Measurements from ENCODE around the gene AGRN.
"Not testable (repeated sequence)": the region's sequence is repeated elsewhere in the genome, so short reads cannot be mapped to it uniquely, and the experiment has no call there.

AGRN gene

DNA sequence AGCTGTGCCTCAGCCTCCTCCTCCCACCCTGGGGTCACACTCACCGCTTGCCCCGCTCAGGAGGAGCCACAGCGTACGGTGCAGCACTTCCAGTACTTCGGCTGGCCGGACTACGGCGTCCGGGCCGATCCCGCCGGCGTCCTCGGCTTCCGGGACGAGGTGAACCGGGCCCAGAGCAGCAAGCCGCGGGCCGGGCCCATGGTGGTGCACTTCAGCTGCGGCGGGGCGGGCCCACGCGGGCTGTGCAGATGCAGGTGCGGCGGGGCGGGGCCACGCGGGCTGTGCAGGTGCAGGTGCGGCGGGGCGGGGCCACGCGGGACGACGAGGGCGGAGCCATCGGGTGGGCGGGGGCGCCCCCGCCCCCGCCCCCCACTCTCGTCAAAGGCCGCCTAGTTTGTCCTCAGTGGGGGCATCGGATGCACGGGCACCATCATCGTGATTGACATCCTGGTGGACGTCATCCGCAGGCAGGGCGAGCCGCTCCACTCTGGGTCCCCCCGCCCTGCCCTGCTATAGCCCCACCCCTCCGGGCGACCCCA is 48.7 kb downstream of the AGRN start:
- DNase-seq, result peak in 4 of 42 donors; percentile 24 to 55 (median 34)
- intact Hi-C loops (cut with DNase I), result no loop called here

DNA sequence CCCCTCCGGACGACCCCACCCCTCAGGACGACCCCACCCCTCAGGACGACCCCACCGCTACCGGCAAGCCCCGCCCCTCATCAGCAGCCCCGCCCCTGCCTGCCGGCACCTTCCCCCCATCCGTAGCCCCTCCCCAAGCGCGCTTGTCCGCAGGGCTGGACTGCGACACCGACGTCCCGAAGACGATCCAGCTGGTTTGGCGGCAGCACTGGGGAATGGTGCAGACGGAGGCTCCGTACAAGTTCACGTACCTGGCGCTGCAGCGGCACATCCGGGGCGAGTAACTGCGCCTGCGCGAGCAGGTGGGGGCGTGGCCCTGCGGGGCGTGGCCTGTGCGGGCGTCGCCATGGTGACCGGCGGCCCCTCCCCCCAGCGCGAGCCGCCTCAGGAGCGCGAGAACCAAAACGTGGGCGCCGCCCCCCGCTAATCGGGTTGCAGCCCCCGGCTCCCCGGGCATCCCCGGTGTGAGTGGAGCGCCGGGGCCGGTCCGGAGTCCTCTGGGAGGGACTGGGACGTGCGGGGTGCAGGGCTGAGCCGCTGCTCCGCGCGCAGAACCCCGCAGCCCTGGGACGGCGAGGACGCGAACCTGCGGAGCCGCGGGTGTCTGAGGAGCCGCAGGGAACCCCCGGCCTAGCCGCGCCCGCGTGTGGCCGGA is 49.3 kb downstream of the AGRN start:
- DNase-seq, result peak; percentile 60 to 89 (median 80)
- intact Hi-C loops (cut with DNase I), result no loop called here

DNA sequence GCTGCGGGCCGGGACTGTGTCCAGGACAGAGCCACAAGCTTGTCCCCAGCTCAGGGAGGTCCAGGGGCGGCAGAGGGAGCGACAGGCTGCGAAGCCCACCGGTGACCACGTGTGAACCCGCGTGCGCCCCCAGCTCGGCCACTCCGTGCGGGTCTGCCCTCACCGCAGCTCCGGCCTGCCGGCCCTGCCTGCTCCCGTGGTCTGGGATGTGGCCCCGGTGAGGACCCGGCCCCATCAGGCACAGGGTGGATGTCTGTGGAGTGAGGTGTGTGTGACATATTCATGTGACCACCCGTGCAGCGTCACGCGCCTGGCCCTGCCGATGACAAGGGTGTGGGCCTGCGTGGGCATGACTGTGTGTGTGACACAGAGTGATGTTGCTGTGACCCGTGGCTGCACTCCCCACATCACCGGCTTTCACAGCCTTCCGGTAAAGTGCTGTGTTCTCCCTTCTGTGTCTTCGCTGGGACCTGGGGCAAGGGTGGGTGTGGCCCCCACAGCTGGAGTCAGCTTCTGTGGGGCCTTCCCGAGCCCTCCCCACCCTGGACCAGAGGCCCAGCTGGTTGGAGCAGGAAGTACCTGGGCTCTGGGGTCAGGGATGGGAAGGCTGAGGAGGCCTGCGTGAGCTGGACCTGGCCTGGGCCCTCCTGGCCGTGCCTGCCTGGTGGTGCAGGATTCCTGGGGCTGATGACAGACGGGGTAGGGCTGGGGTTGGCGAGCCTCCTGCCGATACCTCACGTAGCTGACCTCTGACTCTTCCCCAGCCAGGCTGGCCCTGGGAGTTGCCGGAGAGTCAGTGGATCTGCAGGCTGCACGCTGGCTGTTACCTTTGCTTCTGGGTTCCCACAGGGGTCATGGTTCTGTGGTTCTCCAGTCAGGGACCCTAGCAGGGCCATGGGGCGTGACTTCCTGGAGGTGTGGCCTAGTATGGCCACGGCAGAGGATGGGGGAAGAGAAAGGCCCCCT is 50.1 kb downstream of the AGRN start:
- DNase-seq, result peak in 4 of 42 donors; percentile 19 to 48 (median 39)
- intact Hi-C loops (cut with DNase I), result no loop called here

DNA sequence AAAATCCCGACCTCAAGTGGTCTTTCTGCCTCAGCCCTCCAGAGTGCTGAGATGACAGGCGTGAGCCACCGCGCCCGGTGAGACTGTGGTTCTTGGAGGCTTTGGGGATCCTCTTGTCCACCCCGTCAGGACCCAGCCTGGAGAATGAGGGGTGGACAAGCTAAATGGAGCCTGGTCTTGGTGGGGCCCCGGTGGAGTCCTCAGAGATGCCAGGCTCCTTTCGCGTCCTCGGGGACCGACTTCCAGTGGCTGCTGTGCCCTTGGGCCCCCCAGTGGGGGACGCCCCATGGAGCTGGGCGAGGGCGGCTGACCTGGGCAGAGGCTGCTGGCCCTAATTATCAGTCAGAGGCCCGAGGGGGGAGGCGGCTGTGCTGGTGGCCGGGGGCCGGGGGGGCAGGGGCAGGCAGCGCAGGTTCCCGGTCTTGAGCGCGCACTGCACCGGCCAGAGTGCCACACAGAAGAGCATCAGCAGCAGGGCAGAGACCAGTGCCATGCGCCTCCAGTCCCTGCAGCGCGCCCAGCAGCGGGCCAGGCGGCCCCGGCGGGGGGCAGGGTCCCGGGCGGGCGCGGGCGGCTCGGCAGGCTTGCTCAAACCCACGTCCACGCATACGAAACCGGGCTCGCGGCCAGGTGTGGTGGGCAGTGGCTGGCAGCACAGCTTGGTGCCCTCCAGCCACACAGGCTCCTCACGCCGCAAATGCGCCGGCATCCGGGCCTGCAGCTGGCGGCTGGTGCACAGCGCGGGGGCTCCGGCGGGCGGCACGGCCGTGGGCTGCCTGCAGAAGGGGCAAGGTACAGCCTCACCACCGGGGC is 51.8 kb downstream of the AGRN start:
- intact Hi-C loops (cut with DNase I), result no loop called here

DNA sequence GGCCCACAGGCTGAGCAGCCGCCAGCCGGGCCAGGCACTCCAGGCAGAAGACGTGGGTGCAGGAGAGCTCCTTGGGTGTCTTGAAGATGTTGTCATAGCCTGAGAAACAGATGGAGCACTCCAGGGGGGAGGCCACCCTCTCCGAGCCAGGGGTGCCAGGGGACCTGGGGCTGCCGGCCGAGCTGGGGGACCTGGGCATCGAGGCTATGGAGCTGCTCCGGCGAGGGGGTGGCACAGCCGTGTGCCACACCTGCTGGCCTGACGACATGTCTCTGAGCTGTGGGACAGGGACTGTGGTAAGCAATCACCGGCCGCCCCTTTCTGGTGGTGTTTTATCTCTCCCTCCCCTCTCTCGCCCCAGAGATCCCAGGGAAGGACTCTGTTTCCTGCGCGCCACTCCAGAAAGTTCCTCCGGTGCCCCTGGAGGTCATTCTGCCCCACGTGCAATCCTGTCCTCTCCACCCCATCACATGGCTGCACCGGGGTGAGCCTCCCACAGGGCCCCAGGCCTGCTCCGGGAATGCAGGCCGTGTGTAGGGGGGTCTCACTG is 52.5 kb downstream of the AGRN start:
- intact Hi-C loops (cut with DNase I), result no loop called here
- DNase-seq, result no peak

More for the DNA sequence above, 51.8 kb downstream of the AGRN start:
- DNase-seq, result no peak

DNA sequence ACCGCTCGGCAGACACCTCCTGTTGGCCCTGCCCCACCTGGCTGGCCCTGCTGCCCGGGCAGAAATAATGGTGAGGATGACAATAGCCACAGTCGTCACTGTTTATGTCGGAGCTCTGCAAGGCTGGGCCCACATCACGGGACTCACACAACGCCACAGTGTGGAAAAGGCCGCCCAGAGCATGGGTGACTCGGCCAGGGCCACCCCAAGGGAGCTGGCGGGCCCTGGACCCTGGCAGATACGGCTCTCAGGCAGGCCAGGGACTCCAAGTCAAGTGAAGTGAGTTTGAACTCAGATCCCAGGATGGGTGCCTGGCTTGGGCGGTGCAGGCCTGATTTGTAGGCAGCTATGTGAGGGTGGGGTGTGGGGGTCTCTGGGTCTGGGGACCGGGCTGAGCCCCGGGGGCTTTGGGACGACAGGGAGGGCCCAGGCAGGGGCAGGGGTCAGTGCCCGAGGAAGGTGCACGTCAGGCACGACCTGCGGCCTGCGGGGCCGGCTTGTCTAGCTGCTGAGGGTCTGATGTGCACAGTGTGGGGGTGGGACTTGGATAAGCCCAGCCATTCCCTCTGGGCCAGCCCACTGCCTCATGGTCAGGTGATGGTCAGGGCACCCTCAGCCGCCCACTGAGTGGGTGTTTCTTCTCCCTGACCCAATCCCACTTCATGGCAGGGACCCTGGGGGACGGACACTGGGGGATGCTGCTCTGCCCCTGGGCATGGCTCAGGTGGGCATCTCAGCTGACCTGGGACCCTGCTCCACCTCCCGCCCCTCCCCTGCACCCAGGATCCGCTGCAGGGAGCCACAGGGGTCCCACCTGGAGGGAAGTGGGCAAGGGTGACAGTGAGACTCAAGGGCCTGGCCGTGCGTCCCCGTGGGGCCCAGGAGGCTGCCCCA is 53.2 kb downstream of the AGRN start:
- peak in 1 of 42 donors; percentile 1 for DNase-seq
- intact Hi-C loops (cut with DNase I), result no loop called here

DNA sequence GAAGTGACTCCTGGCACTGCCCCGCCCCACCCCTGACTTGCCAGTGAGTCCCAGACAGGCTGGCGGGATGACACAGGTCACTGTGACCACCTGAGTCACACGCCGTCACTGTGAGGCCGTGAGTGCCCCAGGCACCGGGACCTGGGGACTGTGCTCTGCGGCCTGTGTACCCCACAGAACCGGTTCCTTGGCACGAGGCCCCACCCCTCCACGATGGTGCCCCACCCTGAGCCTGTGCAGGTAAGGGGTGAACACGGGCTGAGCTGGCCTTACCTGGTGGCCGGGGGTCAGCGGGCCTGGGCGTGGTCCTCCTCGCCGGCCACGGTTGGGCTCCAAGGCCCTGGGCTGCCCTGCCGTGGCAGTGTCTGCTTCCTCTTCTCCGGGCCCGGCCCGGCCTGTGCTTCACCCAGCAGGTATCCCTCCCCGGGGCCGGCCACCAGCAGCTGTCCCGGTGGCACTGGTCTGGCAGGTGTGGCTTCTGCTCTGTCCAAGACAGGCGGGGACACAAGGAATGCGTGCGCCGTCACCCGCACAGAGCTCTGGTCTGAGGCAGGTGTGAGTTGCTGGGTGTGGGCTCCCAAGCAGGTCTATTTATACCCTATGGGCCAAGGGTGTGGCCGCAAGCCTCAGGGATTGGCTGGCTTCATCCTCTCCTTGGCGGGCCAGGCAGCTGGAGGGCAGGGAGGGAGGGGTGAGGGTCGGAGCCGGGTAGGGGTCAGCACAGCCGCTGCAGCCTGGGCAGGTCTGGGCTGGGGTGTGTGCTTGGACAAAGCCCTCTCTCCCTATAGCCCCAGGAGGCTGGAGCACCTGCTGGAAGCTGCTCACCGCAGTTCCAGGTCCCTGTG is 54.0 kb downstream of the AGRN start, which contains the start of gene RNF223:
Gene RNF223, minus strand, starts transcription at position 564 of the 845 bp plus-strand sequence. CDS start 1,740 bp downstream, outside the sequence.
- intact Hi-C loops (cut with DNase I), result no loop called here
- DNase-seq, result peak in 1 of 42 donors; percentile 3

DNA sequence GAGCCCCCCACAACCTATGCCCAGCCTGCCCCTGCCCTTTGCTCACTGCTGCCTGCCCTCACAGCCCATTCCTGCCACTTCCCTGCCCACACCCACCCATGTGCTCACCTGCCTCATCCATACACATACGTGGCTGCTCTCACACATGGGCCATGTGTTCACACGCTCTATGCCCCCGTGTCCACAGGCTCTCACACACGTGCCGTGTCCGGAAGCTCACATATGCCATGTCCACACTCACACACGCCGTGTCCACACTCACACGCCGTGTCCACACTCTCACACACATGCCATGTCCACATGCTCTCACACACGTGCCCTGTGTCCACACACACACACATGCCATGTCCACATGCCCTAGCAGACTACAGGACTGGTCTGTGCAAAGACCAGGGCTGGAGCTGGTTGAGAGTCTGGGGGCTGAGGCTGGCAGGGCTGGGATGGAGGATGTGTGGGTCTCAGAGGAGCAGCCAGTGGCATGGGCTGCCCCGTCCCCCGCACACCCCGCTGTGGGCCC is 54.8 kb downstream of the AGRN start:
- intact Hi-C loops (cut with DNase I), result no loop called here
- peak in 1 of 42 donors; percentile 1 for DNase-seq

DNA sequence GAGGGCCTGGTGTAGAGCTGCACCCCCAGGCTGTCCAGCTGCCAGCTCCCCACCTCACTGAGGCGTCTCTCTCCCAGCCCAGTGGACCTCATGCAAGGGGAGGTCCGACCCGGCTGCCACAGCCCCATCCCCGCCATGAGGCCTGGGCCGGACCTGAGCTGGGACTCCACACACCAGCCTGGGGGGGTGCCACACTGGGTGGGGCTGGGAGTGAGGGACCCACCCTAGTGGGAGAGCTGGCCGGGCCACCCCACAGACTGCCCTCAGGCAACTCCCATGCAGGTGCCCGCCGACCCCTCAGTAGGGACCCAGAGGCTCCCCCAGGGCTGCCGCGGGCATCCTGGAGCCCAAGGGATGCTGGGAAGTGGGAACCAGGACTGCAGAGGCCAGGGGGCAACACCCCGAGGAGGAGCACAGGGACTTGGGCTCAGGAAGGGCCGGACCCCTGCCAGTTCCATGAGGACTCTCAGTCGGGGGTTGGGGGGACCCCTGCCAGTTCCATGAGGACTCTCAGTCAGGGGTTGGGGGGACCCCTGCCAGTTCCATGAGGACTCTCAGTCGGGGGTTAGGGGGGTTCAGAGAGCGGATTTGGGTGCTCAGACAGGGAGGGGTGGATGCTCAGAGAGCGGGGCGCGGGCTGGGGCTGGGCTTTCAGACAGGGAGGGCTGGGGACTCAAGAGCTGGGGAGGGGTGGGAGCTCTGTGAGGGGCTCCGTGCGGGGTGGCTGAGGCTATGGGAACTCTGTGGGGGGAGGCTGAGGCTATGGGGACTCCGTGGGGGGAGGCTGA is 55.4 kb downstream of the AGRN start:
- peak in 1 of 42 donors; percentile 2 for DNase-seq
- intact Hi-C loops (cut with DNase I), result no loop called here

DNA sequence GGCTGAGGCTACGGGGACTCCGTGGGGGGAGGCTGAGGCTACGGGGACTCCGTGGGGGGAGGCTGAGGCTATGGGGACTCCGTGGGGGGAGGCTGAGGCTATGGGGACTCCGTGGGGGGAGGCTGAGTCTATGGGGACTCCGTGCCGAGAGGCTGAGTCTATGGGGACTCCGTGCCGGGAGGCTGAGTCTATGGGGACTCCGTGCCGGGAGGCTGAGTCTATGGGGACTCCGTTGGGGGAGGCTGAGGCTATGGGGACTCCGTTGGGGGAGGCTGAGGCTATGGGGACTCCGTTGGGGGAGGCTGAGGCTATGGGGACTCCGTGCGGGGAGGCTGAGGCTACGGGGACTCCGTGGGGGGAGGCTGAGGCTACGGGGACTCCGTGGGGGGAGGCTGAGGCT is 57.5 kb downstream of the AGRN start:
- intact Hi-C loops (cut with DNase I), result not testable (repeated sequence)

DNA sequence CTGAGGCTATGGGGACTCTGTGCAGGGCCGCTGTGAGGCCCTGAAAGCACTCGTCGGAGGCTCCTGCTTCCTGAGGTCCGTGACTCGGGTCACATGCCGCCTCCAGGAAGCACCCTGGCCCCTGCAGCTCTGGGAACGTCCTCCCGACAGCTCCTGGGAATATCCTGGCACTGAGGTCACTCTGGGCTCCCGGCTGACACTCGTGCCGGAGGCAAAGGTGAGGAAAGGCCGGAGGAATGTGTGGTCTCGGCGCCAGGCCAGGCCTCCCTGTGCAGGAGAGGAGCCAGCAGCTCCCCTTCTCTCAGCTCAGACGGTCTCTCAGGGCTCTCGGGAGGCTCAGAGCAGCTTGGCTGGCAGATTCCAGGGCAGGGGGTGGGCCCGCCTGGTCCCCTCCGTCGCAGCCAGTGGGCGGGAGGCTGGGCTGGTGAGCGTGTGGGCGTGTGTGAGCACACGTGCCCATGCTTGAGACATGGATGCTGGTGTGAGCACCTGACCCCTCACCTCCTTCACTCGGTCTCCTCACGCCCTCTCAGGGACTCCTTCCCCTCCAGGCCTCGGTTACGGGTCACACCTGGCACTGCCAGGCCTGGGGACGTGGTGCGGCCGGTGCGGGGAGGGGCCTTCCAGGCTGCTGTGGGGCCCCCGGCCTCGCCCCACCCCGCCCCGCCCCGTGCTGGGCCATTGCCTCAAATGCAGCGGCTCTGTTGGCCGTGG is 59.6 kb downstream of the AGRN start:
- DNase-seq, result peak in 4 of 42 donors; percentile 4 to 20 (median 6)
- intact Hi-C loops (cut with DNase I), result no loop called here

More for the DNA sequence above, 57.5 kb downstream of the AGRN start:
- not testable (repeated sequence) for DNase-seq

DNA sequence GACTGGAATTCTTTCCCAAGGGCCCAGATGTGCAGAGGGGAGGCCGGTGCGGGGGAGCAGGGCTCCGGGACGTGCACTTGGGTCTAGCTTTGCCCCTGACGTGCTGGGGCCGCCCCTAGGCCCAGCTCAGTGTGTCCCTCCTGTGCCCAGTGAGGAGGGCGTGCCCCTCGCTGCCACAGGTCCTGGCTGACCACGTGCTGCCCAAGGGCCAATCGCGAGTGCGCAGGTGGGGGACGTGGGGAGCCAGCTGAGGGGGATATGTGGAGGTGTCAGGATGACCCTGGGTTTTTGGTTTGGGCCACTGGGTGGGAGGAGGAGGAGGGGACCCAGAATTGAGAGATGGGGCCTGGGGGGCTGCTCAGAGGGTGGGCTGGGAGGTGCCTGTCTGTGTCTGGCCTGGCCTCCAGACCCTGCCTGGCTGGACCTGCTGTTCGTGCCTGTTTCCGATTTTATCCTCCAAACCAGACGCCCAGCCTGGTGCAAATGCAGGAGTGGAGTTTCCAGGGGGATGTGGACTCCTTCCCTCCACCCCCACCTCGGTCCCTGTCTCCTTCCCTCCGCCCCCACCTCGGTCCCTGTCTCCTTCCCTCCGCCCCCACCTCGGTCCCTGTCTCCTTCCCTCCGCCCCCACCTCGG is 60.3 kb downstream of the AGRN start:
- intact Hi-C loops (cut with DNase I), result no loop called here
- DNase-seq, result peak in 21 of 42 donors; percentile 11 to 63 (median 41)

DNA sequence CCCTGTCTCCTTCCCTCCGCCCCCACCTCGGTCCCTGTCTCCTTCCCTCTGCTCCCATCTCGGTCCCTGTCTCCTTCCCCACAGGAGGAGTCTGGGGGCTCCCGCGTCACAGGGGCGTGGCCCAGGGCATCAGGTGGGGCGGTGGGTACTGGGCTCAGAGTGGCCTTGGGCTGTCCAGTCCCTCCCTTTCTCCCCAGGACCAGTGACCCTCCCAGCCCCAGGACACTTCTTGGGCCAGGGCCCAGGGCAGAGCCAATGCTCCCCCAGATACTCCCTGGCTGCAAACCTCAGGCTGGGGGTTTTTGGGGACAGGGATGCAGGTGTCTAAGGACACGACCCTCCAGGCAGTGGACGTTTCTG is 61.0 kb downstream of the AGRN start:
- DNase-seq, result peak in 3 of 42 donors; percentile 1 to 8 (median 3)
- intact Hi-C loops (cut with DNase I), result no loop called here
